HEK293T (cell line): ENCODE results near the gene UGGT2.

Experiments used
- FOXK2 ChIP-seq: fragments of 450-650 bp; IDR thresholded peaks from 2 replicates; pipeline ENCODE4 v1.6.1; 2016; ENCODE audit warnings: mild to moderate bottlenecking
- FOXM1 ChIP-seq: fragments of 450-650 bp; IDR thresholded peaks from 2 replicates; pipeline ENCODE4 v1.6.1; 2017; ENCODE audit warnings: mild to moderate bottlenecking, borderline replicate concordance
- HDGF ChIP-seq: fragments of 450-650 bp; IDR thresholded peaks from 2 replicates; pipeline ENCODE4 v1.6.1; 2017; ENCODE audit warnings: antibody characterized with exemption, borderline replicate concordance

DNA sequence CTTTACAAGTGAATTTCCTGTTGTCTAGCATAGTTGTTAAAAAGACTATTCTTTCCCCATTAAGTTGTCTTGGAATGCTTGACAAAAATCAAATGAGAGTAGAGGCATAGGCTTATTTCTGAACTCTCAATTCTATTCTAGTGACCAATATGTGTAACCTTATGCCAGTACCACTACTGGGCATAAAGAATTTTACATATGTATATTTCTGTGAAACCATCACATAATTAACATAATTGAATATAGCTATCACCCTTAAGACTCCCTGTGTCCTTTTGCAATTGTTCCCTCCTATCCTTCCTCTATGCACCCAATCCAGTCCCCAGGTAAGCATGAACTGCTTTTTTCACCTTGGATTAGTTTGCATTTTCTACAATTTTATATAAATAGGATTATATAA is 211.3 kb downstream of the UGGT2 start:
- no peak for TF ChIP-seq HDGF
- TF ChIP-seq FOXM1: no peak
- TF ChIP-seq FOXK2: no peak
